Liver (tissue), 9 donors: Measurements from ENCODE around the gene POU2F3. TPM values are rescaled to one million over a fixed set of nuclear protein-coding genes. Genes with fewer than 3 reads are reported as not detected.
"Not testable (repeated sequence)": the region's sequence is repeated elsewhere in the genome, so short reads cannot be mapped to it uniquely, and the experiment has no call there.

ENCODE experiments used
- DNase-seq: peaks from one replicate; pipeline ENCODE4 v3.0.0-alpha.2; 2017; ENCODE audit warnings: low spot score
- H3K27ac ChIP-seq, 2 donors: one replicate each; pipeline ENCODE4 v1.7.0; 2013; ENCODE audit warnings: inconsistent platforms in 2 of 2, low read length in 2 of 2, control low read depth in 1 of 2, low read depth in 1 of 2, mild to moderate bottlenecking in 1 of 2
- H3K27me3 ChIP-seq, 4 donors: one replicate each; pipeline versions ENCODE4 v1.6.1 to v1.7.0; 2013; ENCODE audit warnings: low read length in 3 of 4, inconsistent platforms in 1 of 4, mild to moderate bottlenecking in 1 of 4, moderate library complexity in 1 of 4; ENCODE audit not compliant: control insufficient read depth in 4 of 4, insufficient read depth in 4 of 4
- H3K36me3 ChIP-seq, 4 donors: one replicate each; pipeline versions ENCODE4 v1.6.1 to v1.7.0; 2013; ENCODE audit warnings: low read length in 3 of 4, mild to moderate bottlenecking in 3 of 4, low read depth in 1 of 4, moderate library complexity in 1 of 4; ENCODE audit not compliant: control insufficient read depth in 4 of 4, insufficient read depth in 3 of 4
- H3K4me1 ChIP-seq, 4 donors: one replicate each; pipeline versions ENCODE4 v1.6.1 to v1.7.0; 2013; ENCODE audit warnings: low read length in 3 of 4, mild to moderate bottlenecking in 3 of 4, moderate library complexity in 1 of 4; ENCODE audit not compliant: control insufficient read depth in 4 of 4, insufficient read depth in 4 of 4
- H3K4me3 ChIP-seq, 3 donors: one replicate each; pipeline versions ENCODE4 v1.6.1 to v1.7.0; 2013; ENCODE audit warnings: low read length in 3 of 3, control low read depth in 1 of 3, low read depth in 1 of 3, mild to moderate bottlenecking in 1 of 3
- H3K9ac ChIP-seq, 2 donors: one replicate each; pipeline ENCODE4 v1.7.0; 2013; ENCODE audit warnings: low read length in 2 of 2, mild to moderate bottlenecking in 2 of 2, moderate library complexity in 2 of 2, control low read depth in 1 of 2, low read depth in 1 of 2
- H3K9me3 ChIP-seq, 4 donors: one replicate each; pipeline versions ENCODE4 v1.6.1 to v1.7.0; 2013; ENCODE audit warnings: low read length in 3 of 4; ENCODE audit not compliant: control insufficient read depth in 4 of 4
- ATF3 ChIP-seq: IDR thresholded peaks from 2 replicates; pipeline ENCODE4 v1.6.1; 2016; ENCODE audit warnings: antibody characterized with exemption
- CTCF ChIP-seq: fragments of 150-350 bp; IDR thresholded peaks from 2 replicates; pipeline ENCODE4 v1.5.1; 2017; ENCODE audit warnings: improper control_type of control experiment, low read depth, low read length; ENCODE audit not compliant: missing input control
- EGR1 ChIP-seq, 2 donors: IDR thresholded peaks; 2 replicates each; pipeline ENCODE4 v1.6.1; 2016 to 2018; ENCODE audit warnings: antibody characterized with exemption in 2 of 2, low read depth in 2 of 2
- FOXA1 ChIP-seq: IDR thresholded peaks from 2 replicates; pipeline ENCODE4 v1.6.1; 2016; ENCODE audit warnings: antibody characterized with exemption
- FOXA2 ChIP-seq: IDR thresholded peaks from 2 replicates; pipeline ENCODE4 v1.6.1; 2016; ENCODE audit warnings: antibody characterized with exemption
- GABPA ChIP-seq, 2 donors: IDR thresholded peaks in 1 of 2; conservative IDR thresholded peaks in 1 of 2; 2 replicates each; pipeline ENCODE4 v1.6.1; 2016; ENCODE audit warnings: antibody characterized with exemption in 2 of 2, mild to moderate bottlenecking in 1 of 2, moderate library complexity in 1 of 2
- HNF4A ChIP-seq, 2 donors: conservative IDR thresholded peaks; 2 replicates each; pipeline ENCODE4 v1.6.1; 2016; ENCODE audit warnings: antibody characterized with exemption in 2 of 2, mild to moderate bottlenecking in 2 of 2
- HNF4G ChIP-seq: IDR thresholded peaks from 2 replicates; pipeline ENCODE4 v1.6.1; 2016; ENCODE audit warnings: antibody characterized with exemption
- JUND ChIP-seq, 2 donors: IDR thresholded peaks; 2 replicates each; pipeline ENCODE4 v1.6.1; 2016; ENCODE audit warnings: antibody characterized with exemption in 2 of 2
- MAX ChIP-seq: IDR thresholded peaks from 2 replicates; pipeline ENCODE4 v1.6.1; 2016; ENCODE audit warnings: antibody characterized with exemption
- NR2F2 ChIP-seq: IDR thresholded peaks from 2 replicates; pipeline ENCODE4 v1.6.1; 2016; ENCODE audit warnings: antibody characterized with exemption
- RAD21 ChIP-seq, 2 donors: IDR thresholded peaks; 2 replicates each; pipeline ENCODE4 v1.6.1; 2016; ENCODE audit warnings: antibody characterized with exemption in 2 of 2, mild to moderate bottlenecking in 2 of 2
- RXRA ChIP-seq, 2 donors: IDR thresholded peaks; 2 replicates each; pipeline ENCODE4 v1.6.1; 2017 to 2018; ENCODE audit warnings: antibody characterized with exemption in 2 of 2, mild to moderate bottlenecking in 1 of 2
- SP1 ChIP-seq: IDR thresholded peaks from 2 replicates; pipeline ENCODE4 v1.6.1; 2018; ENCODE audit warnings: antibody characterized with exemption, mild to moderate bottlenecking
- TAF1 ChIP-seq: conservative IDR thresholded peaks from 2 replicates; pipeline ENCODE4 v1.6.1; 2016; ENCODE audit warnings: antibody characterized with exemption, mild to moderate bottlenecking
- YY1 ChIP-seq: IDR thresholded peaks from 2 replicates; pipeline ENCODE4 v1.6.1; 2016; ENCODE audit warnings: antibody characterized with exemption, mild to moderate bottlenecking
- ZBTB33 ChIP-seq: IDR thresholded peaks from 2 replicates; pipeline ENCODE4 v1.6.1; 2016; ENCODE audit warnings: antibody characterized with exemption
- WGBS: extraction: QIAGEN DNeasy Blood & Tissue Kit; methylation state at CpG from one replicate; pipeline ENCODE4 v1.1.7; 2013; 5-methylcytosine and 5-hydroxymethylcytosine counted together
- polyA plus RNA-seq, 2 donors: library from polyadenylated mRNA; stranded (reverse) in 1 of 2; unstranded in 1 of 2; fragments of 200-250 nt in 1 of 2; fragments of >200 nt in 1 of 2; fragmentation: Nextera tagmentation in 1 of 2; extraction: Ambion mirVana in 1 of 2; gene quantifications; one replicate each; pipeline versions ENCODE4 v1.2.1 to v1.2.3, GENCODE V29; 2013 to 2015
- total RNA-seq, 2 donors: library from RNA; depleted of rRNA; stranded (reverse); fragments of >200 nt; gene quantifications; one replicate each; pipeline ENCODE4 v1.2.3, GENCODE V29; 2014
- TF ChIP-seq, protein P1 (sequence below): IDR thresholded peaks from 2 replicates; pipeline ENCODE4 v1.6.1; 2016; ENCODE audit warnings: antibody characterized with exemption, mild to moderate bottlenecking
- donor health status: healthy.
- donor health status: healthy.
- donor health status: healthy.
- donor health status: healthy.
- donor health status: healthy.

The POU2F3 gene
- total and polyA plus RNA-seq, 4 donors = not detected

DNA sequence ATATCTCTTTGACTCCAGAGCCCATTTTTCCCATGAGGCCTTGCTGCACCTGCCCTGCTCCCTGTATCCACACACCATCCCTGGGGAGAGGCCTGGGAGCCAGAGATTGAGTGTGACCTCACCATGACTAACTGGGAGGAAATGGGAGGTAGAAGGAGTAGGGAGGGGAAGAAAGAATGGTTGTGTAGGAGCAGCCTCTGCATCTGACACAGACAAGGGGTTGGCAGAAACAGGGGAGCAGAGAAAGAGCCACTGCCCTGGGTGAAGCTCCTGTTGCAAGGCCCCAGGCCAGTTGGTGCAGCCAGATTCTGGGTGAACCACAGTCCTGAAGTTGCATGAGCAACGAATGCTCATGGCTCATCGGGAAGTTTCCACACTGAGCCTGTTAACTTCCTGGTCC, 32.4 kb downstream of the POU2F3 start:
- Histone ChIP-seq H3K4me3 (no peak overlapping the region), H3K36me3 (no peaks in the 10 kb centered on the region), H3K27ac (no peak overlapping the region), H3K9ac (no peak overlapping the region), H3K9me3 (no peaks in the 10 kb centered on the region), H3K4me1 (no peaks in the 10 kb centered on the region), H3K27me3 (no peaks in the 10 kb centered on the region)
- DNase-seq = no peak
- 92% methylated on average over 2 of the region's 2 CpGs for WGBS
- TF ChIP-seq FOXA2 (no peak), HNF4G (no peak), MAX (no peak), JUND (IDR thresholded peaks at IDR 0.05) (no peak), EGR1 (IDR thresholded peaks at IDR 0.05; ENCODE audit: low read depth in 2 of 2) (no peak), NR2F2 (no peak), YY1 (no peak)

DNA sequence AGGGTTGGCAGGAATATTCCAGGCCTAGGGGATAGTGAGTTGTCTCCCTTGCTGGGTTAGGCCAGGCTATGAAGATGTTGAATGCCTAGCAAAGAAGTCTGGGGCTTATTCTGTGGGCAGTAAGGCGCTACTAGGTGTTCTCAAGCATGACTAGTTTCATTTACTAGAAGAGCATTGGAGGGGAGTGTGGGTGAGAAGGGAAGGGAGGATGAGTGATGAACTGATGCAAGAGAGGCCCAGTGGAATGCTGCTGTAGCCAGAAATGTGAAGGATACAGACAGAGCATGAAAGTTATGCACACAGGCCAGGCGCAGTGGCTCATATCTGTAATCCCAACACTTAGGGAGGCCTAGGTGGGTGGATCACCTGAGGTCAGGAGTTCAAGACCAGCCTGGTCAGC, 33.5 kb downstream of the POU2F3 start:
- H3K4me1 ChIP-seq = no peaks in the 10 kb centered on the region
- no peak for DNase-seq
- H3K4me3 ChIP-seq = no peak overlapping the region
- 98% methylated on average over 2 of the region's 2 CpGs for WGBS
- no peaks in the 10 kb centered on the region for H3K27me3 ChIP-seq
- no peak overlapping the region for H3K27ac ChIP-seq
- H3K9me3 ChIP-seq = no peaks in the 10 kb centered on the region
- no peak overlapping the region for H3K9ac ChIP-seq
- H3K36me3 ChIP-seq = no peaks in the 10 kb centered on the region
- TF ChIP-seq GABPA (IDR thresholded peaks at IDR 0.05 in 1 of 2, conservative IDR thresholded peaks at IDR 0.05 in 1 of 2) (no peak), ZBTB33 (no peak), HNF4A (conservative IDR thresholded peaks at IDR 0.05) (no peak), FOXA1 (no peak), RAD21 (IDR thresholded peaks at IDR 0.05) (no peak), MAX (no peak), HNF4G (no peak), NR2F2 (no peak), JUND (IDR thresholded peaks at IDR 0.05) (no peak), CTCF (no peak), TAF1 (no peak), YY1 (no peak), FOXA2 (no peak), ATF3 (no peak), EGR1 (IDR thresholded peaks at IDR 0.05; ENCODE audit: low read depth in 2 of 2) (no peak), RXRA (IDR thresholded peaks at IDR 0.05) (no peak), SP1 (no peak)
- TF ChIP-seq, protein P1, sequence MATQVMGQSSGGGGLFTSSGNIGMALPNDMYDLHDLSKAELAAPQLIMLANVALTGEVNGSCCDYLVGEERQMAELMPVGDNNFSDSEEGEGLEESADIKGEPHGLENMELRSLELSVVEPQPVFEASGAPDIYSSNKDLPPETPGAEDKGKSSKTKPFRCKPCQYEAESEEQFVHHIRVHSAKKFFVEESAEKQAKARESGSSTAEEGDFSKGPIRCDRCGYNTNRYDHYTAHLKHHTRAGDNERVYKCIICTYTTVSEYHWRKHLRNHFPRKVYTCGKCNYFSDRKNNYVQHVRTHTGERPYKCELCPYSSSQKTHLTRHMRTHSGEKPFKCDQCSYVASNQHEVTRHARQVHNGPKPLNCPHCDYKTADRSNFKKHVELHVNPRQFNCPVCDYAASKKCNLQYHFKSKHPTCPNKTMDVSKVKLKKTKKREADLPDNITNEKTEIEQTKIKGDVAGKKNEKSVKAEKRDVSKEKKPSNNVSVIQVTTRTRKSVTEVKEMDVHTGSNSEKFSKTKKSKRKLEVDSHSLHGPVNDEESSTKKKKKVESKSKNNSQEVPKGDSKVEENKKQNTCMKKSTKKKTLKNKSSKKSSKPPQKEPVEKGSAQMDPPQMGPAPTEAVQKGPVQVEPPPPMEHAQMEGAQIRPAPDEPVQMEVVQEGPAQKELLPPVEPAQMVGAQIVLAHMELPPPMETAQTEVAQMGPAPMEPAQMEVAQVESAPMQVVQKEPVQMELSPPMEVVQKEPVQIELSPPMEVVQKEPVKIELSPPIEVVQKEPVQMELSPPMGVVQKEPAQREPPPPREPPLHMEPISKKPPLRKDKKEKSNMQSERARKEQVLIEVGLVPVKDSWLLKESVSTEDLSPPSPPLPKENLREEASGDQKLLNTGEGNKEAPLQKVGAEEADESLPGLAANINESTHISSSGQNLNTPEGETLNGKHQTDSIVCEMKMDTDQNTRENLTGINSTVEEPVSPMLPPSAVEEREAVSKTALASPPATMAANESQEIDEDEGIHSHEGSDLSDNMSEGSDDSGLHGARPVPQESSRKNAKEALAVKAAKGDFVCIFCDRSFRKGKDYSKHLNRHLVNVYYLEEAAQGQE = no peak

GRCh38 chr11:120273956-120274355, 34.0 kb downstream of the POU2F3 start:
- H3K4me3 ChIP-seq, H3K27me3 ChIP-seq, H3K36me3 ChIP-seq, H3K4me1 ChIP-seq, DNase-seq, H3K9me3 ChIP-seq, H3K27ac ChIP-seq, H3K9ac ChIP-seq: not testable (repeated sequence)
- 94% methylated on average over 2 of the region's 2 CpGs for WGBS
